ENCODE measurements around the gene NEMF. TPM values are rescaled to one million over a fixed set of nuclear protein-coding genes. Genes with fewer than 3 reads are reported as not detected.
"Not testable (repeated sequence)": the region's sequence is repeated elsewhere in the genome, so short reads cannot be mapped to it uniquely, and the experiment has no call there.

The NEMF gene
- total RNA-seq, 1 experiment from 2014 or later, result 67.6 TPM

- Histone ChIP-seq H2AFZ (no peak overlapping the region), H4K20me1 (ENCODE audit: insufficient read depth) (peaks cover 28% of the 10 kb centered on the region), H3K4me3 (peak overlapping the region; percentile 99), H3K9me2 (ENCODE audit: insufficient read depth) (no peaks in the 10 kb centered on the region), H3K79me2 (ENCODE audit: low read depth) (peaks cover 84% of the 10 kb centered on the region), H3K4me1 (replicated peaks; ENCODE audit: insufficient read depth) (peaks cover 31% of the 10 kb centered on the region), H3K9me3 (ENCODE audit: insufficient read depth, low read depth) (no peaks in the 10 kb centered on the region), H3K27me3 (ENCODE audit: insufficient read depth, low read depth) (no peaks in the 10 kb centered on the region), H3K36me3 (ENCODE audit: low read depth) (peaks cover 27% of the 10 kb centered on the region), H3K4me2 (peak overlapping the region; percentile 97), H3F3A (ENCODE audit: insufficient read depth, low read depth) (peaks cover 38% of the 10 kb centered on the region), H3K27ac (peak overlapping the region; percentile 96)
- no peak for DNase-seq
- intact Hi-C loops (cut with micrococcal nuclease; ENCODE audit: unreplicated experiment), result no loop called here
- ChIA-PET POLR2A (ENCODE audit: unreplicated experiment) (interaction anchor here (0.9 kb wide), 1 partner anchor 29 kb away, joined by 3 read pairs; no protein-coding TSS in a partner anchor), CTCF (interaction anchor here (0.6 kb wide), 1 partner anchor 73 kb away, joined by 3 read pairs; no protein-coding TSS in a partner anchor)
- TF ChIP-seq EZH2 (IDR thresholded peaks at IDR 0.05; ENCODE audit: low read depth) (no peak), CTCF (conservative IDR thresholded peaks at IDR 0.05) (no peak)
- BruUV-seq (replicated peaks), result no TSS peak
These were observed 44.4 kb upstream of the NEMF start for GRCh38 chr14:49896966-49897365.

- DNase-seq; intact Hi-C loops (cut with micrococcal nuclease; ENCODE audit: unreplicated experiment); H2AFZ ChIP-seq; BruUV-seq (replicated peaks); H3K27me3 ChIP-seq (ENCODE audit: insufficient read depth, low read depth); H3K9me3 ChIP-seq (ENCODE audit: insufficient read depth, low read depth); H3K9me2 ChIP-seq (ENCODE audit: insufficient read depth): not testable (repeated sequence)
- Histone ChIP-seq H3F3A (ENCODE audit: insufficient read depth, low read depth) (peaks cover 38% of the 10 kb centered on the region), H4K20me1 (ENCODE audit: insufficient read depth) (peaks cover 28% of the 10 kb centered on the region), H3K27ac (peak overlapping the region; percentile 96), H3K36me3 (ENCODE audit: low read depth) (peaks cover 27% of the 10 kb centered on the region), H3K79me2 (ENCODE audit: low read depth) (peaks cover 86% of the 10 kb centered on the region), H3K4me2 (peak overlapping the region; percentile 97), H3K4me1 (replicated peaks; ENCODE audit: insufficient read depth) (peaks cover 38% of the 10 kb centered on the region), H3K4me3 (peak overlapping the region; percentile 99)
- CTCF ChIA-PET, result interaction anchor here (0.6 to 1.5 kb wide), 3 partner anchors 29 to 166 kb away, joined by 3 to 12 read pairs (median 3); no protein-coding TSS in a partner anchor
- POLR2A ChIA-PET (ENCODE audit: unreplicated experiment), result interaction anchor here (0.6 kb wide), 2 partner anchors 67 to 78 kb away, joined by 3 to 4 read pairs; no protein-coding TSS in a partner anchor
These were observed 43.7 kb upstream of the NEMF start for GRCh38 chr14:49896272-49896671.

GRCh38 chr14:49895480-49895879 lies 42.9 kb upstream of the NEMF start:
- H2AFZ ChIP-seq, result no peak overlapping the region
- H3K9me3 ChIP-seq (ENCODE audit: insufficient read depth, low read depth), result no peaks in the 10 kb centered on the region
- H3K4me3 ChIP-seq, result peak overlapping the region; percentile 99
- no peaks in the 10 kb centered on the region for H3K27me3 ChIP-seq (ENCODE audit: insufficient read depth, low read depth)
- H3K79me2 ChIP-seq (ENCODE audit: low read depth), result peaks cover 80% of the 10 kb centered on the region
- peak overlapping the region; percentile 96 for H3K27ac ChIP-seq
- DNase-seq, result no peak
- H3K4me1 ChIP-seq (replicated peaks; ENCODE audit: insufficient read depth), result peaks cover 39% of the 10 kb centered on the region
- intact Hi-C loops (cut with micrococcal nuclease; ENCODE audit: unreplicated experiment), result no loop called here
- H3K4me2 ChIP-seq, result peak overlapping the region; percentile 97
- peaks cover 33% of the 10 kb centered on the region for H3F3A ChIP-seq (ENCODE audit: insufficient read depth, low read depth)
- TF ChIP-seq CTCF (conservative IDR thresholded peaks at IDR 0.05) (no peak), EZH2 (IDR thresholded peaks at IDR 0.05; ENCODE audit: low read depth) (no peak)
- peaks cover 28% of the 10 kb centered on the region for H4K20me1 ChIP-seq (ENCODE audit: insufficient read depth)
- BruUV-seq (replicated peaks), result no TSS peak
- ChIA-PET CTCF (interaction anchor here (0.6 to 1.5 kb wide), 2 partner anchors 106 to 167 kb away, joined by 3 read pairs; no protein-coding TSS in a partner anchor), POLR2A (ENCODE audit: unreplicated experiment) (interaction anchor here (0.6 to 0.7 kb wide), 2 partner anchors 68 to 212 kb away, joined by 3 to 4 read pairs; no protein-coding TSS in a partner anchor)
- no peaks in the 10 kb centered on the region for H3K9me2 ChIP-seq (ENCODE audit: insufficient read depth)
- H3K36me3 ChIP-seq (ENCODE audit: low read depth), result peaks cover 27% of the 10 kb centered on the region

GRCh38 chr14:49894214-49895107 lies 41.9 kb upstream of the NEMF start:
- Histone ChIP-seq H3K4me1 (replicated peaks; ENCODE audit: insufficient read depth) (peaks cover 39% of the 10 kb centered on the region), H3K36me3 (ENCODE audit: low read depth) (peaks cover 27% of the 10 kb centered on the region), H4K20me1 (ENCODE audit: insufficient read depth) (peaks cover 28% of the 10 kb centered on the region), H3K4me2 (peak overlapping the region; percentile 97), H3K4me3 (peak overlapping the region; percentile 99), H3K27ac (peak overlapping the region; percentile 96), H3K79me2 (ENCODE audit: low read depth) (peaks cover 72% of the 10 kb centered on the region), H3F3A (ENCODE audit: insufficient read depth, low read depth) (peaks cover 27% of the 10 kb centered on the region)
- H2AFZ ChIP-seq; H3K9me3 ChIP-seq (ENCODE audit: insufficient read depth, low read depth); BruUV-seq (replicated peaks); DNase-seq; intact Hi-C loops (cut with micrococcal nuclease; ENCODE audit: unreplicated experiment); POLR2A ChIA-PET (ENCODE audit: unreplicated experiment); H3K9me2 ChIP-seq (ENCODE audit: insufficient read depth); H3K27me3 ChIP-seq (ENCODE audit: insufficient read depth, low read depth); CTCF ChIA-PET: not testable (repeated sequence)
